ENCODE measurements around the gene FOXC1.
A peak's percentile ranks its signal among the peaks of the same experiment; 100 is the strongest.

The FOXC1 gene

DNA sequence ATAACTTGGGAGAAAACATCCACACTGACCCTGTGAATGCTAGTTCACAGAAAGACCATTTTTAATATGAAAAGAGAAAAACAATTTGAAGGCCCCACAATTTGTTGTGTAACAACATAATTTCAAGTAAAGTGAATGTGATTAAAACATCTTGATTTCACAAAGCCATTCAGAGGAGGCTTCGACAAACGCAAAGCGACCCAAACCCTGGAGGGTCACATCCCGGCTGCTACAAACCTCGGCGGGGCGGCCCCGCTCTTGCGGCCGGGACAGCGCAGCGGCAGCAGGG lies 14.0 kb downstream of the FOXC1 start:
- H3K9me3 Mint-ChIP-seq: no peaks in the 10 kb centered on the region
- CTCF ChIA-PET: interaction anchor here (1.5 kb wide), 1 partner anchor 11 kb away, joined by 6 read pairs; no protein-coding TSS in a partner anchor
- peaks cover 12% of the 10 kb centered on the region for H3K4me1 Mint-ChIP-seq
- no peak for DNase-seq
- peaks cover 94% of the 10 kb centered on the region for H3K27me3 Mint-ChIP-seq
- peaks cover 3% of the 10 kb centered on the region for H3K36me3 Mint-ChIP-seq
- no peak overlapping the region for H3K4me3 Mint-ChIP-seq
- no peak overlapping the region for H3K27ac Mint-ChIP-seq

DNA sequence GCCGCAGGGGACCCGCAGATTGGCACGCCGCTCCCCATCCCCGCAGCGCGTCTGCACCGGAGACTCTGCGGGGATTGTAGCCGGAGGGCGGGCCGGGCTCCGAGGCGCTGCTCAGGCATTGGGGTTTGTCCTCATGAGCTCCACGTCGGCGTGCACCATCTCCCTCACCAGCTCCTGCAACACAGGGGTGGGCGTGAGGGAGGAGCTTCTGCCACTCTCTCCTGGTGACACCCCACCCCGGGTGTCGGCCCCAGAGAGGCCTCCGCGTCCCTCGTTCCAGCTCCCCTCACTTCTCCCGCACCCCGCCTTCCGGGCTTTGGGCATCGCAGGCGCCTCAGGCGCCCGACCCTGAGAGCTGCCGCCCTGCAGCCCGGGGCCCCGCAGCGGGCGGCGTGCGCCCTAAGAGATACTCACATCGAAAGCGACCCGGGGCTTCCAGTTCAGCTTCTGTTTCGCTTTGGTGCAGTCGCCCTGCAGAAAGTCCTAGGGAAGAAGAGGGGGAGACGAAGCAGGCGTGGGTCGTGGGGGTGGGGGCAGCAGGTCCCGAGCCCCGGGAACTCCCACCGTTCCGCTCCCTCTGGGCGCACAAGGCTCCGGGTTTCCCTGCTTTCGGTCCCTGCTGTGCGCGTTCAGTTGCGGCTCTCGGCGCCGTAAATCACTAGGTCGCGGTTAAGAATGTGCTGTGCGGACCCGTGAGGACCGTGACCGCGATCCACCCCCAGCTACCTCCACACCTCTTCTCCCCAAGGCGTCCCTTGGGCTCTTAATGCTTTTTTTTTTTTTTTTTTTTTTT lies 14.5 kb downstream of the FOXC1 start:
- Mint-ChIP-seq H3K36me3 (peaks cover 3% of the 10 kb centered on the region), H3K4me3 (peak overlapping the region; percentile 21), H3K27me3 (peaks cover 89% of the 10 kb centered on the region), H3K27ac (no peak overlapping the region), H3K4me1 (peaks cover 12% of the 10 kb centered on the region), H3K9me3 (no peaks in the 10 kb centered on the region)
- DNase-seq: no peak
- CTCF ChIA-PET: interaction anchor here (1.4 to 1.5 kb wide), 2 partner anchors 12 to 1010 kb away, joined by 3 to 6 read pairs; no protein-coding TSS in a partner anchor

DNA sequence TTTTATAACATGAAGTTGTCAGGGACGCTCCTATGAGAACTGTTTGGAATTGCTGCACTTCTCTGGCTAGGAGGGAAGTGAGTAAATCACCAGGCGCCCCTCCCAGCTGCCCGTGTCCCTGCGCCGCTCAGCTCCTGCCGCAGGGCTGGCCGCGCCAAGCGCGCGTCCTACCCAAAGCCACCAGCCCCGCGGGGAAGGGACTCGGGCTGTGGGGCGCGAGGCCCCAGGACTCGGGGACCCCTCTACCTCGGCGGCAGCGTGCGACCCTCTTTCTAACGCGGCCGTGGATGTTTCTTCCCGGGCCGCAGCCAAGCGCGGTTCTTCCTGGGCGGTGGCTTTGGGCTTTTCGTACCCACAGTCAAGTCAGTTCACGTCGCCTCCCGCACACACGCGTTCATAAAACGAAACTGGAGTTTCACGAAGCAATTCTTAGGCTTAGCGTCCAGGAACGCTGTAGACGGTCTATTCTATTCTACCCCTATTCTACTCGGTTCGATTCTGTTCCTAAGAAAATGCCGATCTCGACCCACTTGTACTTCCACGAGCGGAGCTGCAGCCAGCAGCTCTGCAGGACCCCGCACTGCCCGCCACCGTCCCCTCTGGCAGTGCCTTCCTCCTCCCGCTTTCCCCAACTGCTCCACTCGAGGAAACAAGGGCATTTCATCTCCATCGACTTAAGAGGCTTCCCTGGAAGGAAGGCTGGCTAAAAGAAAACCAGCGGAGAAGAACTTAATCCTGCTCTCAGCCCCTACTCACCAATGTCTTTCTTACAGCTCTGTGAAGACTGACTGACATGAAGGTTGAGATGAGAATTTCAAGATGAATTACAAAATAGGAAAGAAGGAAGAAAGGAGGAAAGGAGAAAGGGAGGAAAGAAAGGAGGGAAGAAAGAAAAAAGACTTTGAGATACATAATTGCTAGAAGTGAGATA lies 15.4 kb downstream of the FOXC1 start:
- CTCF ChIA-PET: interaction anchor here (0.9 to 1.7 kb wide), 6 partner anchors 13 to 1009 kb away, joined by 3 to 8 read pairs (median 4); no protein-coding TSS in a partner anchor
- no peaks in the 10 kb centered on the region for H3K9me3 Mint-ChIP-seq
- peaks cover 3% of the 10 kb centered on the region for H3K36me3 Mint-ChIP-seq
- no peak overlapping the region for H3K27ac Mint-ChIP-seq
- peaks cover 80% of the 10 kb centered on the region for H3K27me3 Mint-ChIP-seq
- peaks cover 12% of the 10 kb centered on the region for H3K4me1 Mint-ChIP-seq
- peak overlapping the region; percentile 70 for H3K4me3 Mint-ChIP-seq
- DNase-seq: no peak

DNA sequence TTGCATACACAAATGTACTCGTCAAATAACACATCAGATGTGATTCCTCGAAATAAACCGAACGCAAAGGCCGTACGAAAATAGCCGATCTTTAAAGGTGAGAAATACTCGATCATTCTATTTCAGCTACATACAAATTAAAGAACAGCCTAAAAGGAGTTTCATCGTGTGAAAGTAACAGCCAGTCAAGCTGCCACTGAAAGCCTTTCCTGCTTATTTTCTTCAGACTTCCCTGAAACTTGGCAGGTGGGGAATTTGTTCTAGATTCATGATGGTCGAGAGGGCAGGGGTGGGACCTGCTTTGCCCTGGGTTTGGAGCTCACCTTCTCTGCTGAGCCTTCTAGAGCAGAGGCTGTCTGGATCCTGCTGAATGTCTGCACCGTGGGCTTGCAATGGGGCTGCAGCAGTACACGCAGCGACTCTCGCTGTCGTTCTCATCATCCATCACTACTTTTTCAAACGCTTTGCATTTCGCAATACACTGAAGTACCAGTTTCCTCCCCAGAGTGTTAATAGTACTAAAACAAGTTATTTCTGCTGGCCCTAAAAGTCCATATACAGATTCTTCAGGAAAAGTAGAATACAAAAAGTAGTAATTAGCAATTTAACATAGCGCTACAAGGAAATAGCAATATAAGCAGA lies 16.2 kb downstream of the FOXC1 start:
- no peaks in the 10 kb centered on the region for H3K9me3 Mint-ChIP-seq

DNA sequence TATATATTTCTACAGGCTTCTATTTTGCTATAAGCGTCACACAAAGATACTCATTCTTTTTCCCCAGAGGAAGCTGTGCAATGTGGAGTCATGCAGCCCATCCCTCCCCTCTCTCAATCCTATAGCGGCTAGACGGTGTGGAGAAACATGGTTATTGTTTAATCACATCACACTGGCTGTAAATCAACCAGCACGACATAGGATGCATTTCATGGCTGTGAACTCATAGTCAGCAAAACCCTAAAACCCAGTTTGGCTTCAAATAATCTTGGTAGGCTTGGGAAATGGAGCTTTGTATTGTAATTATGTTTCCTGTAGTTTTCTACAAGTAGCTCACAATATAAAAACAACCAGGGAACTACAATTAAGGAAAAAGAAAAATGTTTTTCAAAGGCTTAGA lies 16.8 kb downstream of the FOXC1 start:
- CTCF ChIA-PET: interaction anchor here (1.3 to 1.7 kb wide), 3 partner anchors 15 to 481 kb away, joined by 3 to 8 read pairs (median 4); no protein-coding TSS in a partner anchor
- Mint-ChIP-seq H3K27ac (no peak overlapping the region), H3K9me3 (no peaks in the 10 kb centered on the region), H3K4me3 (no peak overlapping the region), H3K27me3 (peaks cover 67% of the 10 kb centered on the region), H3K4me1 (peaks cover 12% of the 10 kb centered on the region), H3K36me3 (peaks cover 3% of the 10 kb centered on the region)
- DNase-seq: no peak

More for the DNA sequence above, 16.2 kb downstream of the FOXC1 start:
- no peak overlapping the region for H3K4me3 Mint-ChIP-seq
- peaks cover 72% of the 10 kb centered on the region for H3K27me3 Mint-ChIP-seq
- CTCF ChIA-PET: interaction anchor here (0.9 to 1.7 kb wide), 5 partner anchors 14 to 1009 kb away, joined by 3 to 8 read pairs (median 3); no protein-coding TSS in a partner anchor
- no peak overlapping the region for H3K27ac Mint-ChIP-seq
- peaks cover 12% of the 10 kb centered on the region for H3K4me1 Mint-ChIP-seq
- H3K36me3 Mint-ChIP-seq: peaks cover 3% of the 10 kb centered on the region
- DNase-seq: no peak

DNA sequence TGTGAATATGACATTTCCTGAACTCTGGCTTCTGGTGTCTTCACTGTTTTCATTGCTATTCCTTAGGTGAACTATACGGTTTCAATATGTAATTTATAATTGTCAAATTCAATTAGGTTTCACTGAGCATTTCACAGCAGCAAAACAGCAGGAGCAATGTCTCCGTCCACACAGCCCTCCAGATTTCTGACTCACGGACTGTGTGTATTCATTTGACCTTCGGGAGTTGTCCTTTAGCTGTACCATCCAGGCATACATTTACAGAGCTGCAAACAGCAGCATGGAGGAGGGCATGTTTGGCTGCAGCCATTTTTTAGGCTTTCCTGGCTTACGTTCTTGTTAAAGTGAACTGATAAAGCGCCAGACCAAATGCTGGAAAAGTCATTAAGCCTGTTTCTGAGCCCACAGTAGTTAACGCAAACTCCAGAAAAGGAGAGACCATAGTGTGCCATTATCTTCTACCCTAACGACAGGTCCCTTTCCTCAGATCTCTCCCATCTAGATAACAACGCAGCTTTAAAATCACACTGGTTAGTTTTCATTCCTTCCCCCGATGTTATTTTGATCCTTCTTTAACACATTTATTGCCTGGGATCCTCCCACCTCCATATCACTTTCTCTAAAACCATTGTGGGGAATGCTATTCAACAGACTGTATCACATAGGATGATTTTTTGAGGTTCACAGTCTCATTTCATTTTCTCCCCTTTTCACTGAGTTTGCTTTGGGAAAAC lies 18.3 kb downstream of the FOXC1 start:
- H3K9me3 Mint-ChIP-seq: no peaks in the 10 kb centered on the region
- peaks cover 3% of the 10 kb centered on the region for H3K36me3 Mint-ChIP-seq
- peaks cover 52% of the 10 kb centered on the region for H3K27me3 Mint-ChIP-seq
- H3K27ac Mint-ChIP-seq: no peak overlapping the region
- CTCF ChIA-PET: no interaction called here
- no peak overlapping the region for H3K4me3 Mint-ChIP-seq
- H3K4me1 Mint-ChIP-seq: peaks cover 12% of the 10 kb centered on the region
- no peak for DNase-seq

DNA sequence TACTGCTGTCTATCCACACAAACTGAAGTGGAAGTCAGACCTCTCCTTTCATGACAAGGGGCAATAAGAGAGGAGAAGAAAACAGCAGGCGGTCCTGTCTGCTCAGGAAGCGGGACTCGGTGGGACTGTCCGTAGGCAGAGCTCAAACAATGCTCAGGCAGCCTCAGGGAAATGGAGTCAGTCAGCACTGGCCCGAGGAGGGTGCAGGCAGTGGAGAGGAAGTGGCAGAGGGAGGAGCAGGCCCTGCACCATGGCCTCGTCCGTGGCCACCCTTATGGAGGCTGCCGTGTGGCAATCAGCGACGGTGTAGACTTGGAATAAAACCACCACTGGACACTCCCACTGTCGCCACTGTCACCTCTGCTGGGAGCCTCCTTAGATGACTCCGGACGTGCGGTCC lies 19.6 kb downstream of the FOXC1 start:
- H3K27me3 Mint-ChIP-seq: peaks cover 43% of the 10 kb centered on the region
- H3K27ac Mint-ChIP-seq: no peak overlapping the region
- H3K36me3 Mint-ChIP-seq: no peaks in the 10 kb centered on the region
- H3K4me3 Mint-ChIP-seq: no peak overlapping the region
- H3K9me3 Mint-ChIP-seq: no peaks in the 10 kb centered on the region
- no peak for DNase-seq
- peaks cover 12% of the 10 kb centered on the region for H3K4me1 Mint-ChIP-seq
- CTCF ChIA-PET: no interaction called here

DNA sequence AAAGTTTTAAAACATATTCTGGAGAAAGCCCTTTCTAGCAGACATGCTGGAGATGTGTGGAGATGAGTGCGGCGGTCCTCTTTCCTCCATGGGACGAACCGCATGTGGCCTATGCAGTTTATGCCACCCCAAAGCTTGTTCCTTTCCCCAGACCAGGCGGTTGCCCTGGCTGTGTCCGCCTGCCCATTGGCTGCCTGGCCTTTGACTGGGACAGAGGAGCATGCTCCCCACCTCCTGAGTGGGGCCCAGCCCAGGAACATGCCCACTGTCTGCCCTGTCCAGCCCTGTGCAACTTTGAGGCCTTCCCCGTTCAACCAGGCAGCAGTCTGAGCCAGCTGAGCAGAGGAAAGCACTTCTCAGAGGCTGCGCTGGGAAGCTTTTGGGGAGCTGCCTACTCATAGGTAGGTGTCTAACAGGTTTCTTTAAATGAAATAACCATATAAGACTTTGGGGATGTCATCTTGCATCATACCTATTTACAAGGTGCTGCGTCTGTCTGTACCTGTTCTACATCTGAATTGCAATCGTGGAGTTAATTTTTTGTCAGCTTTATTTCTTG lies 20.6 kb downstream of the FOXC1 start:
- H3K36me3 Mint-ChIP-seq: no peaks in the 10 kb centered on the region

DNA sequence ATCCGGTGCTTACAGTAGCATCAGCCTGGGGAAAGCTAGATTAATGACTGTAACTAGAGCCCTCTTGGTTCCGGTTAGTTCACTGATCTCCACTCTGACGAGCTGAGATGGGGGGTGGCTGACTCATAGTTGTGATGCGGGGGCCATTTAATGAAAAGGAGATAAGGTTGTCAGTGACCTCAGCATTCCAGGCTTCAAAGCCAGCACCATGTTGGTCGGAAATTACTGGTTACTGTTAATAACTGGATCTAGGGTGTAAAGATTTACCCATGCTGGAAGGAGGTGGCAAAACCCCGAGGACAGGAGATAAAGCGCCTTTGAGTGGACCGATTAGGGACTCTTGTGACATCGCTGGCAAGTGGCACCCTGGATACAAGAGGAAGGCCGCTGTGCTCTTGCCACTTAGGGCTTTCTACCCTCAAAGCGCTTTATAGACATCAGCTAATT lies 21.1 kb downstream of the FOXC1 start:
- H3K4me1 Mint-ChIP-seq: peaks cover 5% of the 10 kb centered on the region
- H3K4me3 Mint-ChIP-seq: no peak overlapping the region
- no peaks in the 10 kb centered on the region for H3K9me3 Mint-ChIP-seq
- peaks cover 28% of the 10 kb centered on the region for H3K27me3 Mint-ChIP-seq
- no peaks in the 10 kb centered on the region for H3K36me3 Mint-ChIP-seq
- CTCF ChIA-PET: no interaction called here
- H3K27ac Mint-ChIP-seq: no peak overlapping the region
- no peak for DNase-seq

More for the DNA sequence above, 20.6 kb downstream of the FOXC1 start:
- Mint-ChIP-seq H3K9me3 (no peaks in the 10 kb centered on the region), H3K4me3 (no peak overlapping the region), H3K4me1 (peaks cover 8% of the 10 kb centered on the region), H3K27ac (no peak overlapping the region), H3K27me3 (peaks cover 33% of the 10 kb centered on the region)
- CTCF ChIA-PET: no interaction called here
- DNase-seq: no peak

DNA sequence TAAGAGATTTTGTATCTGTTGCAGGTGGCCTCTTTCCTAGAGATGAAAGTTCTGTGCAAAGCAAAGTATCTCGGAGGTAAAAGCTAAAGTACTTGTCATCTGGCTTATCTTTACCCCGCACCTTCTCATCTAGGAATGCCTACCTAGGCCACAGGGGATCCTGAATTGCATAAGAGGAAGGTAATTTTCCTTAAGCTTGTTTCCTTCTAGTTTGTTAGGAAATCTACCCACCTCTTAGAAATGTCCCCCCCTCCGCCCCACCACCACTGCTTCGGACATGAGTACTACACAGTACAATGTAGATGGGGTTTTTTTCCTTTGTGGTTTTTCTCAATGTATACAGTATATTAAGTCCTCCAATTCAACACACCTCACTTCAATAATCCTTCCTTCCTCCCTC lies 21.5 kb downstream of the FOXC1 start:
- H3K27ac Mint-ChIP-seq: no peak overlapping the region
- peaks cover 2% of the 10 kb centered on the region for H3K4me1 Mint-ChIP-seq
- DNase-seq: no peak
- CTCF ChIA-PET: no interaction called here
- no peaks in the 10 kb centered on the region for H3K9me3 Mint-ChIP-seq
- no peaks in the 10 kb centered on the region for H3K36me3 Mint-ChIP-seq
- no peak overlapping the region for H3K4me3 Mint-ChIP-seq
- H3K27me3 Mint-ChIP-seq: peaks cover 23% of the 10 kb centered on the region

DNA sequence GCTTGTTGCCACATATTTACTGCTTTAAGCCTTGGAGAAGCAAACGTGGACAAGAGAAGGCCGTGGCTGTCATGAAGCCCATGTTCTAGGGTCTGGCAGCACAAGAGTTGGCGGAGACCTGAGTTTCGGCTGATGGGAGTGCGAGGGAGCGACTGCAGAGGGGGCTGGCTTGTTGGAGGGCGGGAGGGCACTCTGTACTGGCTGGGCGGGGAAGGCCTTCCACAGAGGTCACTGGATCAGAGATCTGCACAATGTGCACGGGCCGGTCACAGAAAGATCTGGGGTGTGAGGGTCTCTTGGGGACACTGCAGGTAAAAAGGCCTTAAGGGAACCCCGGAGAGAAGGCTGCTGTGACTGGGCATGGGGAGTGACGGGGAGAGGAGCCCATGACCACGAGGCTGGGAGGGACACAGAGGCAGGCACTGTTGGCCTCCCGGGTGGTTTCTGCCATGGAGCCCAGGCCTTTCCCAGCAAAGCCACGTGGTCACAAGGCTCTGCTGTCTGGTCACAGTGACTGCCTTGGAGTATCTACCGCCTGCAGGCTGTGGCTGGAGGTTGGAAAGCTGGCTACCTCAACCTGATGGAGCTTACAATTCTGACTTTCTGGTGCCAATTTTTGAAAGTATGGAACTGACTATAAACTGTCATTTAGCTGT lies 23.8 kb downstream of the FOXC1 start:
- DNase-seq: no peak
- Mint-ChIP-seq H3K4me3 (no peak overlapping the region), H3K27ac (no peak overlapping the region), H3K27me3 (peaks cover 6% of the 10 kb centered on the region), H3K4me1 (no peaks in the 10 kb centered on the region), H3K36me3 (no peaks in the 10 kb centered on the region), H3K9me3 (no peaks in the 10 kb centered on the region)
- CTCF ChIA-PET: no interaction called here

DNA sequence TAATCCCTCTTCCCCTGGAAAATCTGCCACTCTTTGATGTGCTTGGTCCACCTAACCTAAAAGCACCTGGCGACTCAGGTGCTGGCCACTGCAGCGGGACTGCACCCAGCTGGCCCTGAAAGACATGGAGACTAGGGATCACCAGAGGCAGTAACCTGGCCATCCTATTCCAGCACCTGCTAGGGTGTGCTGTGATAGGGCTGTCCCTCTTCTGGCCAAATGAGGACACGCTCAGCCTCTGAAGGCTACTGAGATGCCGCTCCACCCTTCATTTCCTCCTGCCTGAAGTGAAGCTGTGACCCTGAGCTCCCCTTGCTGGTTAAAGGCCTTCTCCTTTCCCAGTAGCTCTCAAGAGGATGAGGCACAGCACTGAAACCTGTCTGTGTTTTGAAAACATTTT lies 24.4 kb downstream of the FOXC1 start:
- Mint-ChIP-seq H3K4me1 (no peaks in the 10 kb centered on the region), H3K9me3 (no peaks in the 10 kb centered on the region), H3K27me3 (peaks cover 4% of the 10 kb centered on the region), H3K4me3 (no peak overlapping the region), H3K36me3 (no peaks in the 10 kb centered on the region), H3K27ac (no peak overlapping the region)
- CTCF ChIA-PET: no interaction called here
- no peak for DNase-seq
